HepG2 (cell line): ENCODE results near the gene EIF4ENIF1. TPM values are rescaled to one million over a fixed set of nuclear protein-coding genes. Genes with fewer than 3 reads are reported as not detected.

Experiments used
- FOXA1 ChIP-seq, 2 experiments: fragments of 450-650 bp in 1 of 2; sonication (generic) in 1 of 2; formaldehyde crosslinking in 1 of 2; IDR thresholded peaks; 2 replicates each; pipeline versions ENCODE4 v1.4.0 to v1.6.1; 2016 to 2020; ENCODE audit warnings: missing genetic modification reagents in 1 of 2
- GABPA ChIP-seq, 2 experiments: IDR thresholded peaks; 2 replicates each; pipeline ENCODE4 v1.6.1; 2011 to 2016; ENCODE audit warnings: low read depth in 2 of 2, low read length in 1 of 2, missing biosample characterization in 1 of 2, missing genetic modification characterization in 1 of 2
- GFI1 ChIP-seq: sonication (generic); formaldehyde crosslinking; IDR thresholded peaks from 2 replicates; pipeline ENCODE4 v1.5.0; 2020; ENCODE audit warnings: missing genetic modification reagents, mild to moderate bottlenecking, borderline replicate concordance
- IRF9 ChIP-seq: sonication (generic); formaldehyde crosslinking; IDR thresholded peaks from 2 replicates; pipeline ENCODE4 v1.8.0; 2022; ENCODE audit warnings: missing genetic modification reagents, mild to moderate bottlenecking, borderline replicate concordance
- ISL2 ChIP-seq: sonication (generic); formaldehyde crosslinking; IDR thresholded peaks from 2 replicates; pipeline ENCODE4 v1.5.0; 2020; ENCODE audit warnings: missing genetic modification reagents
- JARID2 ChIP-seq: sonication (generic); formaldehyde crosslinking; IDR thresholded peaks from 2 replicates; pipeline ENCODE4 v1.8.1; 2023; ENCODE audit warnings: missing genetic modification reagents, inconsistent platforms; ENCODE audit not compliant: insufficient replicate concordance
- KDM2A ChIP-seq: sonication (generic); formaldehyde crosslinking; IDR thresholded peaks from 2 replicates; pipeline ENCODE4 v1.4.0; 2020; ENCODE audit warnings: low read depth, missing genetic modification reagents, borderline replicate concordance
- NCOA1 ChIP-seq: sonication (generic); formaldehyde crosslinking; IDR thresholded peaks from 2 replicates; pipeline ENCODE4 v1.9.0; 2021; ENCODE audit warnings: missing genetic modification reagents
- PITX1 ChIP-seq: sonication (generic); formaldehyde crosslinking; IDR thresholded peaks from 2 replicates; pipeline ENCODE4 v1.5.1; 2020; ENCODE audit warnings: mild to moderate bottlenecking, missing genetic modification reagents
- SIN3B ChIP-seq: fragments of 150-350 bp; IDR thresholded peaks from 2 replicates; pipeline ENCODE4 v1.6.1; 2014; ENCODE audit warnings: low read length
- TFDP2 ChIP-seq: sonication (generic); formaldehyde crosslinking; IDR thresholded peaks from 2 replicates; pipeline ENCODE4 v1.4.0; 2020; ENCODE audit warnings: missing genetic modification reagents
- YEATS2 ChIP-seq: sonication (generic); formaldehyde crosslinking; IDR thresholded peaks from 2 replicates; pipeline ENCODE4 v1.4.0; 2020; ENCODE audit warnings: missing genetic modification reagents, borderline replicate concordance
- ZMYM4 ChIP-seq: sonication (generic); formaldehyde crosslinking; IDR thresholded peaks from 2 replicates; pipeline ENCODE4 v1.8.1; 2023; ENCODE audit warnings: mild to moderate bottlenecking, missing genetic modification reagents
- ZNF225 ChIP-seq: sonication (generic); formaldehyde crosslinking; IDR thresholded peaks from 2 replicates; pipeline ENCODE4 v1.4.0; 2020; ENCODE audit warnings: mild to moderate bottlenecking, missing genetic modification reagents
- ZNF414 ChIP-seq: sonication (generic); formaldehyde crosslinking; IDR thresholded peaks from 2 replicates; pipeline ENCODE4 v1.5.0; 2020; ENCODE audit warnings: missing genetic modification reagents
- ZNF614 ChIP-seq: IDR thresholded peaks from 2 replicates; pipeline ENCODE4 v1.6.1; 2018; ENCODE audit warnings: missing biosample characterization, missing genetic modification reagents, inconsistent platforms, borderline replicate concordance
- ZNF737 ChIP-seq: sonication (generic); formaldehyde crosslinking; IDR thresholded peaks from 2 replicates; pipeline ENCODE4 v1.5.0; 2020; ENCODE audit warnings: missing genetic modification reagents, mild to moderate bottlenecking, borderline replicate concordance
- ZNF768 ChIP-seq: sonication (generic); formaldehyde crosslinking; IDR thresholded peaks from 2 replicates; pipeline ENCODE4 v1.4.0; 2020; ENCODE audit warnings: missing genetic modification reagents
- ZNF782 ChIP-seq: sonication (generic); formaldehyde crosslinking; IDR thresholded peaks from 2 replicates; pipeline ENCODE4 v1.4.0; 2020; ENCODE audit warnings: missing genetic modification reagents, mild to moderate bottlenecking, borderline replicate concordance
- ZXDC ChIP-seq: sonication (generic); formaldehyde crosslinking; IDR thresholded peaks from 2 replicates; pipeline ENCODE4 v1.5.0; 2020; ENCODE audit warnings: mild to moderate bottlenecking, missing genetic modification reagents
- polyA plus RNA-seq, 8 experiments: library from polyadenylated mRNA; depleted of rRNA in 3 of 8; stranded (reverse) in 7 of 8; unstranded in 1 of 8; fragments of >200 nt; fragmentation: Illumina TruSeq in 4 of 8; extraction: Trizol in 4 of 8; gene quantifications; 2 replicates each; pipeline versions ENCODE4 v1.2.1 to v1.2.3, GENCODE V29; 2011 to 2016; ENCODE audit warnings: low read depth in 4 of 8, missing spikeins in 1 of 8, mixed read lengths in 1 of 8; ENCODE audit not compliant: insufficient read depth in 1 of 8
- total RNA-seq, 5 experiments: library from RNA; depleted of rRNA; stranded (reverse); fragments of >200 nt; fragmentation: Illumina TruSeq; extraction: Trizol; gene quantifications; 2 replicates each; pipeline ENCODE4 v1.2.3, GENCODE V29; 2016; ENCODE audit warnings: low read depth in 1 of 5

The EIF4ENIF1 gene
- total and polyA plus RNA-seq, 2 of the 13 experiments (the other 11 are each of a cell fraction or from before 2014, with no cell fraction given): 11.9 to 12.3 TPM

GRCh38 chr22:31489632-31490495 is at the start of gene EIF4ENIF1 (continued):
- TF ChIP-seq JARID2 (CRISPR knock-in tag) (no peak), NCOA1 (CRISPR knock-in tag) (no peak), ISL2 (CRISPR knock-in tag) (no peak; the same call in 1 of the 2 replicates), ZNF614 (0 out of 2 replicates have a peak, but pooled peaks have one; percentile 7), ZNF225 (CRISPR knock-in tag) (no peak), TFDP2 (CRISPR knock-in tag) (peak; percentile 88), FOXA1 (IDR thresholded peaks at IDR 0.05) (no peak), FOXA1 (CRISPR knock-in tag; IDR thresholded peaks at IDR 0.05) (no peak), ZNF768 (peak; percentile 75), ZMYM4 (CRISPR knock-in tag) (no peak; the same call in none of the 2 replicates), GABPA (IDR thresholded peaks at IDR 0.05; ENCODE audit: low read depth, low read length) (peak; percentile 38), GABPA (CRISPR knock-in tag; IDR thresholded peaks at IDR 0.05; ENCODE audit: low read depth) (peak; percentile 57; the same call in 1 of the 2 replicates), ZXDC (CRISPR knock-in tag) (peak; percentile 85), KDM2A (CRISPR knock-in tag) (no peak), PITX1 (CRISPR knock-in tag) (no peak), YEATS2 (CRISPR knock-in tag) (no peak), IRF9 (CRISPR knock-in tag) (peak; percentile 55; the same call in 1 of the 2 replicates), ZNF782 (0 out of 2 replicates have a peak, but pooled peaks have one; percentile 17), ZNF414 (CRISPR knock-in tag) (no peak), ZNF737 (no peak), GFI1 (CRISPR knock-in tag) (no peak), SIN3B (no peak)
